LNCaP clone FGC (cell line): ENCODE results near the gene CFAP61.

Experiments used
- DNase-seq: peaks from one replicate; pipeline ENCODE4 v3.0.0-alpha.2; 2011; ENCODE audit warnings: low read depth
- H3K4me3 ChIP-seq: 2 replicates; pipeline ENCODE4 v1.5.1; 2011; ENCODE audit warnings: mild to moderate bottlenecking, low read depth, low read length, control low read depth
- TF ChIP-seq, protein P1 (sequence below): IDR thresholded peaks from 2 replicates; pipeline ENCODE4 v1.5.1; 2012; ENCODE audit warnings: mild to moderate bottlenecking; ENCODE audit not compliant: control insufficient read depth, insufficient read depth; ENCODE audit errors: extremely low read depth

The CFAP61 gene

DNA sequence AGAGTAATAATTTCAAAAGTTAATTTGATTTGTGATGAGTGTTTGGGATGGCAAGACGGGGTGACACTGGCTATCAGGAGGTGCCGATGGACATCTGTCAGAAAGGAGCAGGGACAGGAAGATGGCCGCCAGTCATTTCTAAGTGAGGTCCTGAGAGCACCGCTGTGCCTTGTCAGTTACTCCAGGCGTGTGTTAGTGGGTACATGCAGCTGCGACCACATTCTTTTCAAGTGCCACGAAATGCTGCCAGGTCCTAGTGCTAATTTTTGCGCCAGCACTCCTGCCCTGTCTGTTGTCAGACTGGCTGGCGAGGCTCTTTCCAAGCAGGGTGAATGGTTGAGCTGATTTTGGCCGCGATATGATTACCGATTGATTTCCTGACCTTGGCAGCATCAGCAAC is 251.0 kb downstream of the CFAP61 start:
- TF ChIP-seq, protein P1, sequence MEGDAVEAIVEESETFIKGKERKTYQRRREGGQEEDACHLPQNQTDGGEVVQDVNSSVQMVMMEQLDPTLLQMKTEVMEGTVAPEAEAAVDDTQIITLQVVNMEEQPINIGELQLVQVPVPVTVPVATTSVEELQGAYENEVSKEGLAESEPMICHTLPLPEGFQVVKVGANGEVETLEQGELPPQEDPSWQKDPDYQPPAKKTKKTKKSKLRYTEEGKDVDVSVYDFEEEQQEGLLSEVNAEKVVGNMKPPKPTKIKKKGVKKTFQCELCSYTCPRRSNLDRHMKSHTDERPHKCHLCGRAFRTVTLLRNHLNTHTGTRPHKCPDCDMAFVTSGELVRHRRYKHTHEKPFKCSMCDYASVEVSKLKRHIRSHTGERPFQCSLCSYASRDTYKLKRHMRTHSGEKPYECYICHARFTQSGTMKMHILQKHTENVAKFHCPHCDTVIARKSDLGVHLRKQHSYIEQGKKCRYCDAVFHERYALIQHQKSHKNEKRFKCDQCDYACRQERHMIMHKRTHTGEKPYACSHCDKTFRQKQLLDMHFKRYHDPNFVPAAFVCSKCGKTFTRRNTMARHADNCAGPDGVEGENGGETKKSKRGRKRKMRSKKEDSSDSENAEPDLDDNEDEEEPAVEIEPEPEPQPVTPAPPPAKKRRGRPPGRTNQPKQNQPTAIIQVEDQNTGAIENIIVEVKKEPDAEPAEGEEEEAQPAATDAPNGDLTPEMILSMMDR: no peak
- no peak overlapping the region for H3K4me3 ChIP-seq
- DNase-seq: no peak

DNA sequence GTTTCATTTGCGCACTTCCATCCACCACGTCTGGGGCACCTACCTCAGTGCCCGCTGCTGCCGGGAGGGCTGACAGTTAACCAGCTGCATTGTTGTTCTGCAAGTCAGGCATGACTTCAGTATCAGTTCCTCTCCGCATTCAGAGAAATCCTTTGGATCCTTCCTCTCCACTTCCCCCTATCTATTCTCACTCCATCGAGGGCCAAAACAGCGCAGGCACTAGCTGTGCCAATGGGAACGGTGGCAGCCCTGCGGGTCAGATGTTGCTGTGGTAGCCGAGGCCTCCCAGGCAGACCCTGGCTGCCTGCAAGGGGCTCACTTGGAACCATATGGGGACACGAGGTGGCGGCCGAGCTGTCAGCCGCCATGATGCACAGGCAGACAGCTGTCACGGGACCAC is 251.4 kb downstream of the CFAP61 start:
- no peak overlapping the region for H3K4me3 ChIP-seq
- no peak for DNase-seq
- TF ChIP-seq, protein P1: no peak

DNA sequence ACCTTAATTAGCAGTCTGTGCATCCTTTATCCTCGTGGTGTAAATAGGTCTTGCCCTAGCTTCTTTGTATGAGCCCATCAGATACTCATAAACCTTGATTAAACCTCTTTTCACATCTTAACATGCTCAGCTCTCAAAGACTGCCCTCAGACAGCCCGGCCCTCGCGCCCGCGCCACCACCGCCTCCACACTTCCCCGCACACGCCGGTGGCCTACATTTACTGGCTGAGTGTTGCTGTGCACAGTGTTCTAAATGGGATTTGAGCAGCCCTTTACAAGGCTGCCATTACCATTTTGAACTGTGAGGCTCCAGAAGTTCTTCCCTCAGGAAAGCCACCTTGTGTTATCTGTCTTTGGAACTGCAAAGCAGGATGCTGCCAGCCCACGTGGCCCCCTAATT is 252.6 kb downstream of the CFAP61 start:
- no peak for DNase-seq
- TF ChIP-seq, protein P1: no peak
- H3K4me3 ChIP-seq: no peak overlapping the region

DNA sequence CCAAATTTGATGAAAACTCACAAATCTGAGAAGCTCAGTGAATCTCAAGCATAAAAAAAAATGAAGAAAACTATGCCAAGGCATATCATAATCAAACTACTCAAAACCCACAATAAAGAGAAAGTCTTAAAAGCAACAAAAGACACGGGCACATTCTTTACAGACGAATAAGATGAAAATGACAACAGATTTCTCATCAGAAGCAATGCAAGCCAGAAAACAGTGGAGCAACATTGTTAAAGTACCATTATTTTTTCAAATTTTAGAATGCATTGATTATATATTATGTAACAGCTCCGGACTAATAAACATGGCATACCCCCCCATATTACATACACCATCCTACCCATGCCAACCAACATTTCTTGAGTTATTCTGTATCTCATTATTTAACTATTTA is 260.2 kb downstream of the CFAP61 start:
- no peak for DNase-seq
- no peak overlapping the region for H3K4me3 ChIP-seq
- TF ChIP-seq, protein P1: no peak

DNA sequence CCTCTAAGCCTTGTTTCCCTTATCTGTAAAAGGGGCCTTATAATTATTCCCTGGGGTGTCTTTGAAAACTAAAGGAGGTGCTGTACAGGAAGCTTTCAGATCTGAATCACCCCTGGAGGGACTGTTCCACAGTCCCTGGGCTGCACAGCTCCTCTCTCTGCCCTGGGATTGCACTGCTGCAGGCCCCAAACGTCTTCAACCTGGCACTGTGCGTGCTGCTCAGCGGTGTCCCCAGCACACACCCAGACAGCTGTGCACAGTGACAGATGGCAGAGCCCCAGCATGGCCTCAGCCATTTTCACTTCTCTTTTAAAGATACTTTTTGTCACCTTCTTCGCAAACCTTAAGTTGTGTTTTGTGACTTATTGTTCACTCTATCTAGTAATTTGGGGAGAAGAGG is 264.9 kb downstream of the CFAP61 start:
- no peak for DNase-seq
- TF ChIP-seq, protein P1: no peak
- H3K4me3 ChIP-seq: no peak overlapping the region

DNA sequence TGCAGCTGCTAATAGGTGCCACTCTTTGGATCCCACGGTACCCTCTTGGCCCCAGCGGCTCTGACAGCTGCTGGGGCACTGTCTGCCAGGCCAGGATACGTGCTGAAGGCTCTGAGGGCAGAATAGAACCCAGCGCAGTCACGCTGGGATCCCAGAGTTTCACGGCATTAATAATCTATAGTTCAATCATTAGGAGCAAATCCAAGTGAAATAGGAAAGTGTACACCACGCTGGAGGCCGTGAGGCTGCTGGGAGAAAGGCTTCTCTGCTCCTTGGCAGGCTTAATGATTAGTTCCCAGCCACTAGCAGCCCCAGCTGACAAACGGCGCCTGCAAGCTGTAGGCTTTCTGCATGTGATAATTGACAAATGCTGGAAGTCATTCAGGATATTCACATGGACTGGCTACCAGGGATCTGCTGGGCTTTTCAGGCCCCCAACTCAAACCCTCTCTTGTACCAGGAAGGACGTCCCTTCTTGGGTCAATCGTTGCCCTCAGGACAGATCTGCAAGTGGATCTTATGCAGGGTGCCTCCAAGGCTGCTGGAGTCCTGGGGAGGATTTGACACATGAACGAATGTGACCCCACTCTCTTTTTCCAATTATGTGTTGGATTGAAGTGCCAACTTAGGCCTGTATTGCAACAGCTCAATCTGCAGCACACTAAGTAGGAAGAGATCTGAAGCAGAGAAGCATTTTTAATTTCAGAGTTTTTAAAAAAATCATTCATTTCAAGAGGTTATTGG is 265.5 kb downstream of the CFAP61 start:
- TF ChIP-seq, protein P1: no peak
- no peak overlapping the region for H3K4me3 ChIP-seq
- no peak for DNase-seq
